B cell (primary cell): ENCODE measurements around the gene CARD10. TPM values are rescaled to one million over a fixed set of nuclear protein-coding genes. Genes with fewer than 3 reads are reported as not detected.

Source experiments
- ATAC-seq: fragments of 200-7000 bp; cut with Tn5 transposase; one replicate; pipeline ENCODE4 v1.10.0; 2021; ENCODE audit warnings: low read depth, mild to moderate bottlenecking, moderate number of reproducible peaks, moderate library complexity
- CTCF ChIA-PET: fragments of 350-600 bp; sonication (Branson Sonifier 250); formaldehyde crosslinking; loops from one replicate; lab custom pipeline; 2021; ENCODE audit warnings: antibody characterized with exemption, inconsistent platforms; lab: Charles Lee
- POLR2A ChIA-PET: fragments of 350-600 bp; sonication (Branson Sonifier 250); formaldehyde crosslinking; loops from one replicate; lab custom pipeline; 2021; ENCODE audit warnings: antibody characterized with exemption; lab: Charles Lee
- DNase-seq: peaks from one replicate; pipeline ENCODE4 v3.0.0; 2013
- H2AFZ ChIP-seq: 2 replicates; pipeline ENCODE4 v1.6.1; 2012; ENCODE audit warnings: mild to moderate bottlenecking, low read depth, low read length; ENCODE audit not compliant: insufficient read depth, poor library complexity, severe bottlenecking
- H3K27ac ChIP-seq, 2 donors: 1 replicate in 1 of 2; 2 replicates in 1 of 2; pipeline ENCODE4 v1.5.1; 2012 to 2013; ENCODE audit warnings: low read length in 2 of 2, mild to moderate bottlenecking in 2 of 2, moderate library complexity in 1 of 2
- H3K27me3 ChIP-seq, 4 experiments: fragments of 200-600 bp in 1 of 4; sonication (generic) in 1 of 4; replicated peaks in 1 of 4; 1 replicate in 2 of 4; 2 replicates in 2 of 4; pipeline versions ENCODE4 v1.6.1 to v1.7.0; 2013 to 2016; ENCODE audit warnings: low read length in 3 of 4, mild to moderate bottlenecking in 2 of 4, mixed read lengths in 1 of 4, moderate library complexity in 1 of 4; ENCODE audit not compliant: insufficient read depth in 4 of 4, control insufficient read depth in 3 of 4; ENCODE audit errors: control extremely low read depth in 1 of 4
- H3K36me3 ChIP-seq, 2 experiments: replicated peaks in 1 of 2; 1 replicate in 1 of 2; 2 replicates in 1 of 2; pipeline versions ENCODE4 v1.6.1 to v1.7.1; 2013; ENCODE audit warnings: low read length in 1 of 2; ENCODE audit not compliant: insufficient read depth in 2 of 2, control insufficient read depth in 1 of 2; ENCODE audit errors: control extremely low read depth in 1 of 2, extremely low read depth in 1 of 2
- H3K4me1 ChIP-seq, 2 donors: fragments of 200-600 bp in 1 of 2; sonication (generic) in 1 of 2; 1 replicate in 1 of 2; 2 replicates in 1 of 2; pipeline versions ENCODE4 v1.5.1 to v1.6.1; 2013 to 2017; ENCODE audit warnings: low read length in 2 of 2; ENCODE audit not compliant: control insufficient read depth in 2 of 2, insufficient read depth in 2 of 2
- H3K4me2 ChIP-seq: replicated peaks from 2 replicates; pipeline ENCODE3; 2012; ENCODE audit warnings: mild to moderate bottlenecking, low read depth, low read length; ENCODE audit not compliant: poor library complexity, severe bottlenecking
- H3K4me3 ChIP-seq, 5 experiments: fragments of 200-600 bp in 1 of 5; sonication (generic) in 1 of 5; 1 replicate in 3 of 5; 2 replicates in 2 of 5; pipeline versions ENCODE4 v1.5.1 to v1.7.0; 2011 to 2016; ENCODE audit warnings: low read length in 4 of 5, mild to moderate bottlenecking in 4 of 5, low read depth in 2 of 5, control low read depth in 1 of 5, moderate library complexity in 1 of 5; ENCODE audit not compliant: insufficient read depth in 1 of 5; ENCODE audit errors: control extremely low read depth in 1 of 5, extremely low read depth in 1 of 5
- H3K79me2 ChIP-seq: fragments of 200-600 bp; sonication (generic); one replicate; pipeline ENCODE4 v1.6.0; 2016; ENCODE audit warnings: low read length; ENCODE audit not compliant: control insufficient read depth, insufficient read depth
- H3K9ac ChIP-seq: fragments of 200-600 bp; sonication (generic); 2 replicates; pipeline ENCODE4 v1.6.1; 2017; ENCODE audit warnings: mild to moderate bottlenecking, low read length, moderate library complexity
- H3K9me3 ChIP-seq, 3 donors: one replicate each; pipeline versions ENCODE4 v1.6.1 to v1.7.1; 2013; ENCODE audit warnings: low read length in 2 of 3; ENCODE audit not compliant: control insufficient read depth in 2 of 3, insufficient read depth in 1 of 3; ENCODE audit errors: control extremely low read depth in 1 of 3
- H4K20me1 ChIP-seq: 2 replicates; pipeline ENCODE4 v1.6.0; 2012; ENCODE audit warnings: mild to moderate bottlenecking, low read length; ENCODE audit not compliant: insufficient read depth, control insufficient read depth, poor library complexity, severe bottlenecking
- H3K27ac Mint-ChIP-seq: one replicate; pipeline ENCODE4 v1.8.0; 2021; ENCODE audit warnings: mixed read lengths
- H3K27me3 Mint-ChIP-seq: one replicate; pipeline ENCODE4 v1.8.0; 2021; ENCODE audit warnings: mixed read lengths
- H3K4me1 Mint-ChIP-seq: one replicate; pipeline ENCODE4 v1.8.0; 2021; ENCODE audit warnings: mixed read lengths
- H3K4me3 Mint-ChIP-seq: one replicate; pipeline ENCODE4 v1.8.0; 2021; ENCODE audit warnings: mixed read lengths
- H3K9me3 Mint-ChIP-seq: one replicate; pipeline ENCODE4 v1.8.0; 2022; ENCODE audit warnings: mixed read lengths; ENCODE audit not compliant: insufficient read depth
- CTCF ChIP-seq: fragments of 200-600 bp; IDR thresholded peaks from one replicate; pipeline ENCODE4 v1.8.0; 2022; ENCODE audit warnings: antibody characterized with exemption, mild to moderate bottlenecking
- EZH2 ChIP-seq: IDR thresholded peaks from 2 replicates; pipeline ENCODE4 v1.6.1; 2012; ENCODE audit warnings: borderline replicate concordance, low read depth, mild to moderate bottlenecking, moderate library complexity, low read length; ENCODE audit not compliant: insufficient read depth, poor library complexity, severe bottlenecking
- WGBS: methylation state at CpG from one replicate; pipeline ENCODE4 v1.1.5; 2013; ENCODE audit warnings: missing lambda C conversion rate; ENCODE audit not compliant: insufficient coverage; 5-methylcytosine and 5-hydroxymethylcytosine counted together
- intact Hi-C: fragments of 100-400 bp; cut with micrococcal nuclease; formaldehyde crosslinking; loops from one replicate; pipeline ENCODE4 v1.10.0; 2022
- polyA plus RNA-seq: library from polyadenylated mRNA; depleted of rRNA; stranded (reverse); fragments of >200 nt; gene quantifications from 2 replicates; pipeline ENCODE4 v1.2.3, GENCODE V29; 2012
- total RNA-seq, 2 donors: library from RNA; stranded (reverse); fragments of 120-200 nt in 1 of 2; gene quantifications; 1 replicate in 1 of 2; 2 replicates in 1 of 2; pipeline versions ENCODE4 v1.2.3 to v1.2.4, GENCODE V29; 2013 to 2022

Gene CARD10
- total and polyA plus RNA-seq, 2 donors (not counting 1 experiment from before 2014, with no cell fraction given), result not detected

DNA sequence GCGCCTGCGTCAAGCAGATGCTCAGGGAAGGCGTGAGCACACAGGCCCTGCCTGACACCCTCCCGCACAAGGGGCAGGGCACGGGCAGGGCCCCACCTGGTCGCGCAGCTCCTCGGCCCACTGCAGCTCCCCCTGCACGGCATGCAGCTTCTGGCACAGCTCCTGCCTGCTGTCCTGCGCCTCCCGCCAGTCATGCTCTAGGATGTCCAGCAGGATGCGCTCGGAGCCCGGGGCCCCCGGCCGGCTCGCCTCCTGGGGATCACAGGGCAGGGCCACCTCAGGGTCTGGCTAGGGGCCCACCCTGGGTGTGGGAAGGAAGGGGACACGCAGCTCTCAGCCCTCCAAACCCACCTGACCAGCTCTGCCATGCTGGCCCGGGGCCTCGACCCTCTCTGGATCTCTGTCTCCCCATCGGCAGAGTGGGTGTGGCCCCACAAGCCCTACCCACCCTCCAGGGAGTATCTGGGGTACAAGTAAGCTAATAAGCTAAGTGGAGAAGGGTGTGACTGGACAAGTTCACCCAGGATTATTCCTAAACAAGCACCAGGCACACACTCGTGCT lies 10.7 kb downstream of the CARD10 start:
- H3K4me3 ChIP-seq, result no peak overlapping the region
- H3K4me1 ChIP-seq, result no peaks in the 10 kb centered on the region
- no peak overlapping the region for H3K9ac ChIP-seq
- peaks cover 0 to 12% (median 0%) of the 10 kb centered on the region in 4 experiments for H3K27me3 ChIP-seq
- no peaks in the 10 kb centered on the region for H3K79me2 ChIP-seq
- H3K9me3 Mint-ChIP-seq, result no peaks in the 10 kb centered on the region
- no peaks in the 10 kb centered on the region for H3K4me1 Mint-ChIP-seq
- 92% methylated on average over 15 of the region's 22 CpGs for WGBS
- H3K36me3 ChIP-seq, result no peaks in the 10 kb centered on the region
- POLR2A ChIA-PET, result no interaction called here
- H3K4me2 ChIP-seq, result no peak overlapping the region
- H3K27ac ChIP-seq, result no peak overlapping the region
- no peak overlapping the region for H3K4me3 Mint-ChIP-seq
- H3K9me3 ChIP-seq, result no peaks in the 10 kb centered on the region
- H2AFZ ChIP-seq, result no peak overlapping the region
- peaks cover 10% of the 10 kb centered on the region for H3K27me3 Mint-ChIP-seq
- ATAC-seq (no peak), DNase-seq (no peak)
- TF ChIP-seq CTCF (no peak), EZH2 (no peak)
- H3K27ac Mint-ChIP-seq, result no peak overlapping the region
- H4K20me1 ChIP-seq, result no peaks in the 10 kb centered on the region
- CTCF ChIA-PET, result no interaction called here
- intact Hi-C loops, result no loop called here

DNA sequence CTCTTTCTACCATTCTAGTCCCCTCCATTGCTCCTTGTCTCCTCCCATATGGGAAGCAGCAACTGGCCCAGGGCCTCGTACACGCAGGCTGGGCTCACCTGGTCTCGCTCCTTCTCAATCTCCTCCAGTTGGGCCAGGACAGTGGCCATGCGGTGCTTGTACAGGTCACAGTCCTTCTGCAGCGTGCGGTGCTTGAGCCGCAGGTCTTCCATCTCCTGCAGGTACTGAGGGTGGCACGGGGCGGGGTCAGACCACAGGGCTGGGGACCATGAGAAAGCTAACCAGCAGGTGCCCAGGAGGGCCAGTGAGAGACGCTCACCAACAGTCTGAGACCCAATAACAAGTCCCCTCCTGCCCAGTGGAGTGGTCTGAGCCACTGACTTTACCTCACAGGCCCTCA lies 11.5 kb downstream of the CARD10 start:
- no peaks in the 10 kb centered on the region for H3K9me3 ChIP-seq
- peaks cover 0 to 11% (median 0%) of the 10 kb centered on the region in 4 experiments for H3K27me3 ChIP-seq
- TF ChIP-seq EZH2 (no peak), CTCF (no peak)
- Mint-ChIP-seq H3K27ac (no peak overlapping the region), H3K4me1 (no peaks in the 10 kb centered on the region), H3K27me3 (peaks cover 10% of the 10 kb centered on the region), H3K9me3 (no peaks in the 10 kb centered on the region), H3K4me3 (no peak overlapping the region)
- no peak for DNase-seq
- no peak overlapping the region for H3K4me3 ChIP-seq
- H3K27ac ChIP-seq, result no peak overlapping the region
- intact Hi-C loops, result no loop called here
- ChIA-PET CTCF (no interaction called here), POLR2A (no interaction called here)
- H3K4me2 ChIP-seq, result no peak overlapping the region
- no peak overlapping the region for H3K9ac ChIP-seq
- H3K36me3 ChIP-seq, result no peaks in the 10 kb centered on the region
- WGBS, result 98% methylated on average over 9 of the region's 10 CpGs
- no peaks in the 10 kb centered on the region for H3K4me1 ChIP-seq
- ATAC-seq, result no peak
- H2AFZ ChIP-seq, result no peak overlapping the region
- H4K20me1 ChIP-seq, result no peaks in the 10 kb centered on the region
- H3K79me2 ChIP-seq, result no peaks in the 10 kb centered on the region
